CD1c-positive myeloid dendritic cell (primary cell): ENCODE data around the gene NDRG3.
"Not testable (repeated sequence)": the region's sequence is repeated elsewhere in the genome, so short reads cannot be mapped to it uniquely, and the experiment has no call there.

Experiments used
- DNase-seq: peaks from one replicate; pipeline ENCODE4 v3.0.0-alpha.2; 2016; ENCODE audit errors: extremely low spot score

NDRG3 gene

DNA sequence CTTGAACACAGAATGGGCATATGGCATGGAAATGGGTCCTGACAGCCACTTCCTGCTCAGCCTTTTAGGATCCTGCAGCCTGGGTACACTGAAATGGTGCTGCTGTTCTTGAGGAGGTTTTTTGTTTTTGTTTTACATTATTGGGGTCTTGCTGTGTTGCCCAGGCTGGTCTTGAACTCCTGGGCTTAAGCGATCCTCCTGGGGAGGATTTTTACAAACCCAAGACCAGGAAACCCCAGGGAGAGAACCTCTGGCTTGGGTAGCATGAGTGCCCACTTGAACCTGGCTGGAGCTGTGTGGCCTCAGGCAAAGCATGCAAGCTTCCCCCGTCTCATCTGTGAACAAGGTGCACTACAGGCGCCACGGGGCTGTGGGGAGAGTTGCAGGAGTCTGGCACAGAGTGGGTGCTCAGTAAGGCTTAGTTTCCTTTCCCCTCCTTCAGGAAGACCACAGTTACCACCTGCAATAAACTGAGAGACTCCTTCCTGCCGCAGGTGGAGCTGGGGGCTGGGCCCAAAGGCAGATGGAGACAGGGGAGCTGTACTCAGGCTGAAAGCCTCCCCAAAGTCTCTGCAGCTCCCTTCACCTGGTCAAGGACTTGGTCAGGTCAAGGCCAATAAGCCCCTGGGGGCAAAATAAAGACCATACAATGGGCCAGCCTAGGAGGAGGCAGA is 101.7 kb downstream of the NDRG3 start:
- DNase-seq: no peak

DNA sequence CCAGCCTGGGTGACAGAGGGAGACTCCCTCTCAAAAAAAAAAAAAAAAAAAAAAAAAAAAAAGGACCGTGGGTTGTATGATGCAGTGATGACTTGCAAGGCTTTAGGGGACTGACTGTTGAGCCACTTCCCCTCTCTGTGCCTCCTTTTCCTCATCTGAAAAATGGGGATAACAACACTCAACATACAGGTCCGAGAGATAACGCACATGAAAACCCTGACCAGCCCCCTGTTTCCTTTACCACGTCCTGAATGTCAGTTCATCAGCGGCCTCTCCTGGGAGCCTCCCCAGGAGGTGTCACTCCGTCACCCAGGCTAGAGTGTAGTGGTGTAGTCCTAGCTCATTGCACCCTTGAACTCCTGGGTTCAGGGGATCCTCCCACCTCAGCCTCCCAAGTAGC is 103.8 kb downstream of the NDRG3 start:
- no peak for DNase-seq

GRCh38 chr20:36641506-36641843 is 104.4 kb downstream of the NDRG3 start:
- DNase-seq: no peak

- DNase-seq: not testable (repeated sequence)
Measured at GRCh38 chr20:36638876-36639400, 107.0 kb downstream of the NDRG3 start.

- DNase-seq: no peak
Measured at GRCh38 chr20:36634342-36634741, 111.5 kb downstream of the NDRG3 start.

GRCh38 chr20:36633285-36633772 is 112.6 kb downstream of the NDRG3 start:
- DNase-seq: no peak

DNA sequence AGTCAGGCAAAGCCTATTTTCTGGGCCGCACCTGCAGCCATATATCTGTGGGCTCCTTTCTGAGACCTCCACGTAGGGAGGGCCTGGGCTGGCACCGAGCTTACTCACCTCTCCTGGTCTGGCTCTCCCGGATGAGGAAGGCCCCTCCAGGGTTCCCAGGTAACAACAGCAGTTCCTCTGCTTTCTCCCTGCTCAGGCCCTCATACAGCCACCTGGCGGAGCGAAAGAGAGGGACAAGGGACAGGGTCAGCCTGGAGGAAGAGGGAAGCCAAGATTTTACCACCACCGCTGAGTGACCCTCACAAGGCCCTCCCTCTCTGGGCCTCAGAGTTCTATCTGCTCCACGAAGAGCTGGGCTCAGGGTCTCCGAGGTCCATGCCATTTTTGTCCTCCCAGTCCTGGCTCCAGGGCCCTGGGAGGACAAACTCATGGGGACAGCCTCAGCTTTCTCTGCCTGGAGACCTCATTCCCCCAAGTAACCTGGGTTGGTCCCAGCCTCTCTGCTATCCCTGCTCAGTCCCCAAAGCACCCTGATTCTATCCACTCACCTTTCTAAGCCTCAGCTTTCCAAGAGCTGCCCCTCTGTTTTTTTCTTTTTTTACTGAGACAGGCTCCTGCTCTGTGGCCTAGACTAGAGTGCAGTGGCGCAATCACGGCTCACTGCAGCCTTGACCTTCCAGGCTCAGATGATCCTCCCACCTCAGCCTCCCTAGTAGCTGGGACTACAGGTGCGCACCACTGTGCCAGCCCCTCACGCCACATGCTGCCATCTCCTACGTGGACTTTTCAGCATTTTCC is 113.2 kb downstream of the NDRG3 start:
- DNase-seq: no peak

DNA sequence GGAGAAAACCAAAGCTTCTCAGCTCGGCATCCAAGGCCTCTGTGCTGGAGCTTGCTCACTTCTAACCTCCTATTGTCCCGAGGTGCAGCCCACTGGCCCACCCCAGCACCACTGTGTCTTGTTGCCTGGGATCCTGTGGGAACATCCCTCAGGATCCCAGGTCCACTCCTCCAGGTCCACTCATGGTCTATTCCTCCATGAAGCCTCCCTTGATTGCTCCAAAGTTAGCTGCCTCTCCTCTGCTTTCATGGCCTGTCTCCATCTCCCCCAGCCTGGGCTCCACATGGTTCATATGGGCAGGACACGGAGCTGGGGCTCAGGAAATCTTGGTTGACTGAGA is 113.8 kb downstream of the NDRG3 start:
- no peak for DNase-seq

GRCh38 chr20:36631646-36632045 is 114.2 kb downstream of the NDRG3 start:
- DNase-seq: no peak

DNA sequence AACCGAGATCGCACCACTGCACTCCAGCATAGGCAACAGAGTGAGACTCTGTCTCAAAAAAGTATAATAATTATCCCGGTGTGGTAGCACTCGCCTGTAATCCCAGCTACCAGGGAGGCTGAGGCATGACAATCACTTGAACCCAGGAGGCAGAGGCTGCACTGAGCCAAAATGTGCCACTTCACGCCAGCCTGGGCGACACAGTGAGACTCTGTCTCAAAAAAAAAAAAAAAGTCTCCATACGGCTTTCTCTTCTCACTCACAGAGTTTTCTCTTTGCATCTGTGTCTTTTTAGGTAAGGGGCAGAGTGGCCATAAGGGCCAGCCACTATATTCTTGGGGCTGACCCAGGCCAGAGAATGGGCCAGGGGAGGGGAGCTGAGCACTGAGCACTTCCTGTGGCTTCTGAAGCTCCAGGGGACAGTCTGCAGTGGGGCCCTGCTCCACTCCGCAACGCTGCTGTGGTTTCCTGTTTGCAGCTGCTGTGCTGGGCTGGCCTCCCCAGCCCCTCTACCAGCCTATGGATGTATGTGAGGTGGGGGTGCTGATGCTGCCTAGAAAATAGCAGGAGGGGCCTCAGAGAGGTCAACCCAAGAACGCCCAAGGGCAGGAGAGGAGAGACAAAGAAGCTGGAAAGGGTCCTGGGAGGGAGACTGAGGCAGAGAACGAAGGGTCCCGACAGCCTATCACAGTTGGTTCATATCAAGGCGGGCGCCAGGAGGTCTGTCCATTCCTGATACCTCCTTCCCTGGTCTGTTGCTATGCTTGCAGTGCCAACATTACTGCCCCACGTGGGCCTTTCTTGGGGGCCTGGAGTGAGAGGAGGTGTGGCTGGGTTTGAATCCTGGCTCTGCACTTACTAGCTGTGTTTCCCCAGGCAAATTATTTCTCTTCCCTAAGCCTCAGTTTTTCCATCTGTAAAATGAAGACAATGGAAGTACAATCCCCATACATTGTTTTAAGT is 115.9 kb downstream of the NDRG3 start:
- no peak for DNase-seq

- peak; percentile 9 for DNase-seq
Measured at GRCh38 chr20:36628076-36628475, 117.8 kb downstream of the NDRG3 start.

GRCh38 chr20:36624944-36625324 is 121.0 kb downstream of the NDRG3 start:
- DNase-seq: no peak

- DNase-seq: no peak
Measured at GRCh38 chr20:36624068-36624943, 121.6 kb downstream of the NDRG3 start.

GRCh38 chr20:36623444-36623843 is 122.4 kb downstream of the NDRG3 start:
- DNase-seq: no peak

DNA sequence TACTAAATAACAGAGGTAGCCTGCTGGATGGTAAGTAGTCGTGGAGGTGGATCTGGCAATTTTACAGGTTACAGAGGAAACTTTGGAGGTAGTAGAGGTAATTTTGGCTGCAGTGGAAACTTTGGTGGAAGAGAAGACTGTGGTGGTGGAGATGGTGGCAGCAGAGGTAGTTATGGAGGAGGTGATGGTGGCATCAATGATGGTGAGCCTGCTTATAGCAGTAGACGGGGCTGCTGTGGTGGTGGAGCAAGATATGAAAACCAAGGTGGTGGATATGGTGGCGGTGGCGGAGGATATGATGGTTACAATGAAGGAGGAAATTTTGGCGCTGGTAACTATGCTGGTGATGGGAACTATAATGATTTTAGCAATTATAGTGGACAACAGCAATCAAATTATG is 125.0 kb downstream of the NDRG3 start:
- DNase-seq: no peak

DNA sequence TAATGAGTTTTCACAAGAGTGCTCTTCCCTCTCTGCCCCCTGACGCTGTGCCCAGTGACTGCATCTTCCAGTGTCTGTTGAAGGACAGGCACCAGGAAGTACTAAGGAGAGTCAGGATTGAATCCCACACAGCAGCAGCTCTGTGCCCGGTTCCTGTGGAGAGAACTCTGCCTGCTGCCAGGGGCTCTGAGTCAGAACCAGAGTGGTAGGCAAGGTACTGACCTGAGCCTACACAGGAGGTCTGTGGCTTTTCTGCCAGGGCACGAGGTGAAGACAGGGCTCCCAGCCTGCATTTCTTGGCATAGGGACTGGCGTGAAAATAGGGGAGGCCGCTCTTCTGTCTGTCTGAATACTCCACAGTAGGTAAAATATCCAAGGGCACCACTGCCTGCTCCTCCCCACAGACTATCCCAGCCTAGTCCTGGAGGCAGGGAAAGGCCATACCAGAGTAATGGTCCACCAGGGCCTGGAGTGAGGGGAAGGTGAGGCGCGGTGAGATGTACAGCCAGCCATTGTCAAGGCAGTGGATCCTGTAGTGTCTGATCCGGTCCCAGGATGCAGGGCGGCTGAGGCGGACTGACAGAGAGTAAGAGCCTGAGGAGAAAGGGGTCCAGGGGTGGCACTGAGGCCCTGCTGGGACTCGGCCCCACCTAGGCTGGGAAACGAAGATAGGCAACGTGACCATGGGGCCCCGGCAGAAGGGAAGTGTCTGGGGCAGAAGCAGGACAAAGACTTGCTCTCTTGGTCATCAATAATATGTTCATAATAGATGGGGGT is 130.9 kb downstream of the NDRG3 start:
- no peak for DNase-seq

DNA sequence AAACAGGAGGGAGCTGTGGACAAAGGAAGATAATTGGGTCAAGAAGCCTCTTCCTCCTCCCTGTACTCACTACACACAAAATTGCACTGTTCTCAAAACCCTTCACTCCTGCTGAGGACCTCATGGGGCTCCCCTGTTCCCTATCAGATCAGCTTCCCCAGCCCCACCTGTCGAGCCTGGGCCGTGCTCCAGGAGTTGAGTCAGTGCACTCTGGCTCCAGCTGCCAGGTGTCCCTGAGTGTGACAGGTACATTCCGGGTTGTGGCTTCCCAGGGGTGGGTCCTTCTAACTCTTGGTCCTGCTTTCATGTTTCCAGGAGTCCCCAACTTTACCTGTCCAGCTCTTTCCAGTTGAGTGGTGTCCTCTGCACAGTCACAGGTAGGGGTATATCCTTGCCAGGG is 131.9 kb downstream of the NDRG3 start:
- DNase-seq: no peak

DNA sequence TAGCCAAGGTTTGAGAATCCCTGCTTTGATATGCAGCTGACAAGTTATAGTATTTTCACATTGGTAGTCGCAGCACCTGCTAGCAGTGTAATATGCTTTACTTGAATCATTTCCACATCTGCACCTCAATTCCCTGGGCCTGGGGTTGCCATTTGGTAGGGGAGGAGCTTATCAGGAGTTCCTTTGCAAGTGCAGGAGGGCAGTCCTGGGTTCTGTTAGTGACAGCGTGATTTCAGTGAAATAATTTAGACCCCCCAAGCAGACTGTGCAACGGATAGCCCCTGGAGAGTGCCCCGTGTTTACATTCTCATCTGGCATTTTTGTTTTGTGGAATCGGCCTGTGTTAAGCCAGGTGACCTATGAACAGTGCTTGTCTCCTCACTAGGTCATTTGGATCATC is 134.3 kb downstream of the NDRG3 start:
- no peak for DNase-seq

GRCh38 chr20:36608388-36608728 is 137.5 kb downstream of the NDRG3 start:
- DNase-seq: not testable (repeated sequence)

DNA sequence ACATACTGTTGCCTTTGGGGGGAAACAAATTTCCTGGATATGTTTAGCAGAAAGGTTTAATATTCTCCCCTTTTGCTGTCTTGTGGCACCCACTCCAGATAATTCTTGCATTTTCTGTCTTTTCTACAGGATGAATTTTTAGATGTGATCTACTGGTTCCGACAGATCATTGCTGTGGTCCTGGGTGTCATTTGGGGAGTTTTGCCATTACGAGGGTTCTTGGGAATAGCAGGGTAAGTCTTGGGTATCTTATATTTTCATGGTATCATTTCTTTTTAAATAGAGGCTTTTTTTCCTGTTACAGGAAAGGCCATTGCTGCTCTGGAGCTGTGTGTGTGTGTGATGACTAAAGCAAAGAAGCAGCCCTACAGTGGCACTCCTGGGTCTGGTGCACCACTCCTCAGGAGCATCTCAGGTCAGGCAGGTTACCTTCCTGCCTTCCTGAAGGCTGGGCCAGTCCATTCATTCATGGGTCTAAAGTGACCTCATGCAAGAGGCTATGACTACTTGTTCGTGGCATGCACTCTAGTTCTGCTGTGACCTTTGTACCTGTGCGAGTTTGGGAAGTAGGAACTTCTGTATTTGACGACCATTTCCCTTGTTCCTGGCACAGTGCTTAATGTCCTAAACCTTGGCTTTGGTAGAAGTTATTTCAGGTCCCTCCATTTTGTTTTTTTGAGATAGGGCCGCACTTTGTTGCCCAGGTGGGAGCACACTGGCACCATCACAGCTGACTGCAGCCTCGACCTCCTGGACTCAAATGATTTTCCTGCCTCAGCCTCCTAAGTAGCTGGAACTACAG is 138.1 kb downstream of the NDRG3 start:
- DNase-seq: no peak
